Keratinocyte (primary cell): ENCODE data around the gene RASGRP3. TPM values are rescaled to one million over a fixed set of nuclear protein-coding genes. Genes with fewer than 3 reads are reported as not detected.

Experiments
- DNase-seq: peaks from one replicate; pipeline ENCODE4 v3.0.0-alpha.2; 2011; ENCODE audit warnings: low read depth, missing footprints, low spot score
- FAIRE-seq: peaks from 2 replicates; lab custom pipeline; 2011; peaks lifted over from hg19 to GRCh38; lab: Jason Lieb, UNC
- H2AFZ ChIP-seq: 2 replicates; pipeline ENCODE4 v1.6.0; 2012; ENCODE audit warnings: low read length, control low read depth, inconsistent platforms; ENCODE audit not compliant: control insufficient read depth
- H3K27ac ChIP-seq: 2 replicates; pipeline ENCODE4 v1.5.1; 2011; ENCODE audit warnings: low read length; ENCODE audit not compliant: control insufficient read depth, insufficient read depth
- H3K27me3 ChIP-seq: 3 replicates; pipeline ENCODE4 v1.6.0; 2011; ENCODE audit warnings: low read length; ENCODE audit not compliant: control insufficient read depth, insufficient read depth; ENCODE audit errors: extremely low read depth
- H3K36me3 ChIP-seq, 2 experiments: 2 replicates in 1 of 2; 3 replicates in 1 of 2; pipeline ENCODE4 v1.5.1; 2011; ENCODE audit warnings: low read length in 2 of 2, mild to moderate bottlenecking in 1 of 2; ENCODE audit not compliant: control insufficient read depth in 2 of 2, insufficient read depth in 2 of 2; ENCODE audit errors: extremely low read depth in 1 of 2
- H3K4me1 ChIP-seq: 3 replicates; pipeline ENCODE4 v1.5.1; 2011; ENCODE audit warnings: low read length; ENCODE audit not compliant: control insufficient read depth, insufficient read depth; ENCODE audit errors: extremely low read depth
- H3K4me2 ChIP-seq: 3 replicates; pipeline ENCODE4 v1.6.0; 2011; ENCODE audit warnings: low read depth, low read length; ENCODE audit not compliant: control insufficient read depth, insufficient read depth; ENCODE audit errors: extremely low read depth
- H3K4me3 ChIP-seq, 3 experiments: fragments of 200-600 bp in 1 of 3; sonication (generic) in 1 of 3; 2 replicates in 2 of 3; 3 replicates in 1 of 3; pipeline ENCODE4 v1.5.1; 2011 to 2016; ENCODE audit warnings: low read length in 3 of 3, mild to moderate bottlenecking in 3 of 3, control low read depth in 2 of 3, inconsistent platforms in 1 of 3, low read depth in 1 of 3, mixed read lengths in 1 of 3, mixed run types in 1 of 3, moderate library complexity in 1 of 3; ENCODE audit not compliant: control insufficient read depth in 2 of 3, insufficient read depth in 2 of 3; ENCODE audit errors: extremely low read depth in 1 of 3
- H3K79me2 ChIP-seq: 2 replicates; pipeline ENCODE4 v1.6.0; 2012; ENCODE audit warnings: low read length; ENCODE audit not compliant: control insufficient read depth, insufficient read depth
- H3K9ac ChIP-seq: 3 replicates; pipeline ENCODE4 v1.6.0; 2011; ENCODE audit warnings: low read length; ENCODE audit not compliant: control insufficient read depth, insufficient read depth; ENCODE audit errors: extremely low read depth
- H3K9me1 ChIP-seq: 3 replicates; pipeline ENCODE4 v1.6.0; 2011; ENCODE audit warnings: low read length; ENCODE audit not compliant: control insufficient read depth, insufficient read depth; ENCODE audit errors: extremely low read depth
- H3K9me3 ChIP-seq: 2 replicates; pipeline ENCODE4 v1.5.1; 2012; ENCODE audit warnings: low read depth, low read length; ENCODE audit not compliant: control insufficient read depth
- H4K20me1 ChIP-seq: 3 replicates; pipeline ENCODE4 v1.6.0; 2011; ENCODE audit warnings: low read length; ENCODE audit not compliant: control insufficient read depth, insufficient read depth; ENCODE audit errors: extremely low read depth
- CTCF ChIP-seq, 3 experiments: IDR thresholded peaks in 1 of 3; conservative IDR thresholded peaks in 1 of 3; optimal IDR thresholded peaks in 1 of 3; 2 replicates in 2 of 3; 3 replicates in 1 of 3; pipeline versions ENCODE3 to v1.5.1; 2011; ENCODE audit warnings: low read length in 3 of 3, mild to moderate bottlenecking in 3 of 3, moderate library complexity in 2 of 3, control low read depth in 1 of 3, inconsistent platforms in 1 of 3; ENCODE audit not compliant: insufficient read depth in 2 of 3; ENCODE audit errors: extremely low read depth in 1 of 3
- EZH2 ChIP-seq: IDR thresholded peaks from one replicate; pipeline ENCODE4 v1.6.1; 2012; ENCODE audit warnings: inconsistent platforms, mild to moderate bottlenecking, low read length, moderate library complexity
- dilution Hi-C: fragments of 300-500 bp; cut with MboI; formaldehyde crosslinking; loops from one replicate; pipeline ENCODE4 v1.7.0; 2020; ENCODE audit warnings: low sequenced_read_pairs; ENCODE audit not compliant: extremely low pct_ligation_motif_present
- polyA plus RNA-seq, 5 experiments: library from polyadenylated mRNA; depleted of rRNA in 3 of 5; stranded (reverse) in 3 of 5; stranded (forward) in 1 of 5; unstranded in 1 of 5; fragments of >200 nt; gene quantifications; 1 replicate in 1 of 5; 2 replicates in 3 of 5; 3 replicates in 1 of 5; pipeline versions ENCODE4 v1.2.1 to v1.2.3, GENCODE V29; 2011 to 2012; ENCODE audit warnings: missing spikeins in 2 of 5, low read depth in 1 of 5, low replicate concordance in 1 of 5
- small RNA-seq, 3 experiments: library from RNA; depleted of rRNA; stranded (forward); fragments of <200 nt; gene quantifications; one replicate each; pipeline ENCODE3, GENCODE V24; 2012; ENCODE audit warnings: low read depth in 3 of 3, low replicate concordance in 1 of 3; ENCODE audit not compliant: insufficient read length in 3 of 3

The RASGRP3 gene
- polyA plus RNA-seq, 1 donor (not counting 4 experiments of a cell fraction or from before 2014, with no cell fraction given), result 0.56 TPM

- Histone ChIP-seq H3K9ac (no peak overlapping the region), H2AFZ (no peak overlapping the region), H3K4me3 (no peak overlapping the region), H3K36me3 (no peaks in the 10 kb centered on the region), H4K20me1 (no peaks in the 10 kb centered on the region), H3K9me3 (no peaks in the 10 kb centered on the region), H3K4me2 (no peak overlapping the region), H3K79me2 (no peaks in the 10 kb centered on the region), H3K27me3 (no peaks in the 10 kb centered on the region), H3K27ac (no peak overlapping the region), H3K9me1 (no peaks in the 10 kb centered on the region), H3K4me1 (peaks cover 5% of the 10 kb centered on the region)
- FAIRE-seq (no peak), DNase-seq (no peak)
- TF ChIP-seq EZH2, result no peak
- TF ChIP-seq CTCF (optimal IDR thresholded peaks at IDR 0.05 in 1 of 3, IDR thresholded peaks at IDR 0.05 in 1 of 3, conservative IDR thresholded peaks at IDR 0.05 in 1 of 3; ENCODE audit: extremely low read depth in 1 of 3, insufficient read depth in 2 of 3, low read length in 3 of 3), result no peak
- dilution Hi-C loops, result no loop called here
Observed at GRCh38 chr2:33607905-33608304, 131.5 kb downstream of the RASGRP3 start.

- Histone ChIP-seq H3K4me3 (no peak overlapping the region), H3K4me2 (no peak overlapping the region), H3K9ac (no peak overlapping the region), H3K79me2 (no peaks in the 10 kb centered on the region), H3K36me3 (no peaks in the 10 kb centered on the region), H4K20me1 (no peaks in the 10 kb centered on the region), H3K9me1 (no peaks in the 10 kb centered on the region), H3K9me3 (no peaks in the 10 kb centered on the region), H3K4me1 (peaks cover 2% of the 10 kb centered on the region), H3K27ac (no peak overlapping the region), H3K27me3 (no peaks in the 10 kb centered on the region), H2AFZ (no peak overlapping the region)
- DNase-seq (no peak), FAIRE-seq (no peak)
- dilution Hi-C loops, result no loop called here
- TF ChIP-seq EZH2 (no peak), CTCF (optimal IDR thresholded peaks at IDR 0.05 in 1 of 3, IDR thresholded peaks at IDR 0.05 in 1 of 3, conservative IDR thresholded peaks at IDR 0.05 in 1 of 3; ENCODE audit: extremely low read depth in 1 of 3, insufficient read depth in 2 of 3, low read length in 3 of 3) (no peak)
Observed at GRCh38 chr2:33614190-33614589, 137.7 kb downstream of the RASGRP3 start.

Small RNAs within 50 kb of the gene (small RNA-seq; reads per million reads assigned to genes)
- 0 reads per million in 3 experiments for gene ATP6V0E1P3

Other genes starting within 250 kb of the RASGRP3 start
- gene FAM98A, start 122.7 kb downstream of the RASGRP3 start, polyA plus RNA-seq, result 97.7 to 324 TPM (median 116 TPM) in 3 replicates